MCF 10A (cell line): Measurements from ENCODE around the gene GPC6. TPM values are rescaled to one million over a fixed set of nuclear protein-coding genes. Genes with fewer than 3 reads are reported as not detected.

ENCODE experiments used
- BruUV-seq: library from RNA; stranded (reverse); fragments of 400-500 nt; replicated peaks from 2 replicates; lab custom pipeline; 2021; lab: Mats Ljungman, UMichigan
- CTCF ChIA-PET: fragments of 300-600 bp; sonication (Branson Sonifier 250); formaldehyde crosslinking; extraction: SDS; loops from one replicate; lab custom pipeline; 2021; ENCODE audit warnings: antibody characterized with exemption, inconsistent platforms; lab: Yijun Ruan, JAX
- POLR2A ChIA-PET: fragments of 300-600, 350-650 bp; sonication (Branson Sonifier 250); formaldehyde crosslinking; extraction: SDS; loops from one replicate; lab custom pipeline; 2020; ENCODE audit warnings: antibody characterized with exemption, inconsistent platforms; lab: Yijun Ruan, JAX
- DNase-seq: peaks from one replicate; pipeline ENCODE4 v3.0.0-alpha.2; 2018; ENCODE audit not compliant: unreplicated experiment
- H3K27ac Mint-ChIP-seq: one replicate; pipeline ENCODE4 v1.8.0; 2022; ENCODE audit warnings: mild to moderate bottlenecking, low read depth, mixed read lengths; ENCODE audit not compliant: unreplicated experiment
- H3K27me3 Mint-ChIP-seq: one replicate; pipeline ENCODE4 v1.8.0; 2022; ENCODE audit warnings: mixed read lengths; ENCODE audit not compliant: insufficient read depth, unreplicated experiment
- H3K36me3 Mint-ChIP-seq: one replicate; pipeline ENCODE4 v1.8.0; 2022; ENCODE audit warnings: mild to moderate bottlenecking, moderate library complexity, mixed read lengths; ENCODE audit not compliant: insufficient read depth, unreplicated experiment
- H3K4me1 Mint-ChIP-seq: one replicate; pipeline ENCODE4 v1.8.0; 2022; ENCODE audit warnings: mixed read lengths; ENCODE audit not compliant: insufficient read depth, unreplicated experiment
- H3K4me3 Mint-ChIP-seq: one replicate; pipeline ENCODE4 v1.8.0; 2022; ENCODE audit warnings: mild to moderate bottlenecking, moderate library complexity, mixed read lengths; ENCODE audit not compliant: unreplicated experiment
- H3K9me3 Mint-ChIP-seq: one replicate; pipeline ENCODE4 v1.8.0; 2022; ENCODE audit warnings: mixed read lengths; ENCODE audit not compliant: unreplicated experiment
- CTCF ChIP-seq: fragments of 200-600 bp; IDR thresholded peaks from one replicate; pipeline ENCODE4 v1.8.0; 2022; ENCODE audit warnings: antibody characterized with exemption, mild to moderate bottlenecking; ENCODE audit not compliant: unreplicated experiment
- intact Hi-C: fragments of 100-400 bp; cut with micrococcal nuclease; formaldehyde crosslinking; loops from 2 replicates; pipeline ENCODE4 v1.14.1; 2022
- total RNA-seq: library from RNA; stranded (reverse); gene quantifications from 2 replicates; pipeline ENCODE4 v1.2.3, GENCODE V29; 2022

The GPC6 gene
- total RNA-seq, 1 experiment from 2014 or later: 8.4 TPM

GRCh38 chr13:94394723-94395122 lies 1168.1 kb downstream of the GPC6 start:
- H3K27ac Mint-ChIP-seq: no peak overlapping the region
- CTCF ChIA-PET: interaction anchor here (0.5 to 1.0 kb wide), 2 partner anchors 8 to 225 kb away, joined by 3 to 6 read pairs; no protein-coding TSS in a partner anchor
- POLR2A ChIA-PET: interaction anchor here (1.0 kb wide), 1 partner anchor 16 kb away, joined by 3 read pairs; no protein-coding TSS in a partner anchor
- H3K4me1 Mint-ChIP-seq: no peaks in the 10 kb centered on the region
- no peak overlapping the region for H3K4me3 Mint-ChIP-seq
- BruUV-seq: no TSS peak
- TF ChIP-seq CTCF: no peak
- no peaks in the 10 kb centered on the region for H3K9me3 Mint-ChIP-seq
- no peaks in the 10 kb centered on the region for H3K27me3 Mint-ChIP-seq
- intact Hi-C loops: no loop called here
- DNase-seq: no peak
- no peaks in the 10 kb centered on the region for H3K36me3 Mint-ChIP-seq

GRCh38 chr13:94395860-94396259 lies 1169.3 kb downstream of the GPC6 start:
- no peak overlapping the region for H3K4me3 Mint-ChIP-seq
- intact Hi-C loops: no loop called here
- POLR2A ChIA-PET: interaction anchor here (1.0 kb wide), 1 partner anchor 18 kb away, joined by 3 read pairs; no protein-coding TSS in a partner anchor
- no peaks in the 10 kb centered on the region for H3K4me1 Mint-ChIP-seq
- no peak overlapping the region for H3K27ac Mint-ChIP-seq
- CTCF ChIA-PET: interaction anchor here (0.6 to 1.0 kb wide), 3 partner anchors 224 to 1378 kb away, joined by 3 read pairs; no protein-coding TSS in a partner anchor
- BruUV-seq: no TSS peak
- H3K36me3 Mint-ChIP-seq: no peaks in the 10 kb centered on the region
- H3K9me3 Mint-ChIP-seq: no peaks in the 10 kb centered on the region
- no peaks in the 10 kb centered on the region for H3K27me3 Mint-ChIP-seq
- no peak for TF ChIP-seq CTCF
- no peak for DNase-seq

- CTCF ChIA-PET: no interaction called here
- no peak for DNase-seq
- no peaks in the 10 kb centered on the region for H3K36me3 Mint-ChIP-seq
- POLR2A ChIA-PET: no interaction called here
- H3K27me3 Mint-ChIP-seq: no peaks in the 10 kb centered on the region
- H3K9me3 Mint-ChIP-seq: no peaks in the 10 kb centered on the region
- no peak for TF ChIP-seq CTCF
- no TSS peak for BruUV-seq
- intact Hi-C loops: no loop called here
- no peak overlapping the region for H3K4me3 Mint-ChIP-seq
- H3K4me1 Mint-ChIP-seq: no peaks in the 10 kb centered on the region
- H3K27ac Mint-ChIP-seq: no peak overlapping the region
Measured at GRCh38 chr13:94399812-94400211, 1173.2 kb downstream of the GPC6 start.

GRCh38 chr13:94400874-94401273 lies 1174.3 kb downstream of the GPC6 start:
- no peaks in the 10 kb centered on the region for H3K27me3 Mint-ChIP-seq
- TF ChIP-seq CTCF: no peak
- ChIA-PET CTCF (no interaction called here), POLR2A (no interaction called here)
- DNase-seq: no peak
- H3K9me3 Mint-ChIP-seq: no peaks in the 10 kb centered on the region
- intact Hi-C loops: no loop called here
- no TSS peak for BruUV-seq
- H3K27ac Mint-ChIP-seq: no peak overlapping the region
- no peak overlapping the region for H3K4me3 Mint-ChIP-seq
- H3K36me3 Mint-ChIP-seq: no peaks in the 10 kb centered on the region
- no peaks in the 10 kb centered on the region for H3K4me1 Mint-ChIP-seq
